PC-9 (cell line): Measurements from ENCODE around the gene SETD7. TPM values are rescaled to one million over a fixed set of nuclear protein-coding genes. Genes with fewer than 3 reads are reported as not detected.

Experiments
- BruUV-seq: library from RNA; stranded (reverse); fragments of 400-500 nt; replicated peaks from 2 replicates; lab custom pipeline; 2021; lab: Mats Ljungman, UMichigan
- CTCF ChIA-PET: fragments of 300-600 bp; sonication (Branson Sonifier 250); formaldehyde crosslinking; loops from one replicate; lab custom pipeline; 2022; ENCODE audit warnings: antibody characterized with exemption; lab: Charles Lee
- POLR2A ChIA-PET: fragments of 300-600 bp; sonication (Branson Sonifier 250); formaldehyde crosslinking; loops from one replicate; lab custom pipeline; 2022; ENCODE audit warnings: antibody characterized with exemption; ENCODE audit not compliant: unreplicated experiment; lab: Charles Lee
- DNase-seq, 2 experiments: peaks; one replicate each; pipeline versions ENCODE4 v3.0.0 to v3.0.0-alpha.2; 2015 to 2022; ENCODE audit warnings: mixed read lengths in 1 of 2
- H2AFZ ChIP-seq: fragments of 200-600 bp; sonication (generic); 2 replicates; pipeline ENCODE4 v1.8.1; 2017; ENCODE audit warnings: antibody characterized with exemption
- H3F3A ChIP-seq: fragments of 200-600 bp; sonication (generic); 2 replicates; pipeline ENCODE4 v1.8.1; 2017; ENCODE audit warnings: antibody characterized with exemption, mild to moderate bottlenecking, low read depth; ENCODE audit not compliant: insufficient read depth
- H3K27ac ChIP-seq: fragments of 200-600 bp; sonication (generic); 2 replicates; pipeline ENCODE4 v1.6.1; 2016; ENCODE audit warnings: mixed run types
- H3K27me3 ChIP-seq: fragments of 200-600 bp; sonication (generic); 2 replicates; pipeline ENCODE4 v1.6.1; 2016; ENCODE audit warnings: low read depth, mixed run types; ENCODE audit not compliant: insufficient read depth
- H3K36me3 ChIP-seq: fragments of 200-600 bp; sonication (generic); 2 replicates; pipeline ENCODE4 v1.6.1; 2016; ENCODE audit warnings: low read depth, mixed run types
- H3K4me1 ChIP-seq: fragments of 200-600 bp; sonication (generic); replicated peaks from 2 replicates; pipeline ENCODE4 v1.6.1; 2016; ENCODE audit warnings: mixed run types; ENCODE audit not compliant: insufficient read depth
- H3K4me2 ChIP-seq: fragments of 200-600 bp; sonication (generic); 2 replicates; pipeline ENCODE4 v1.6.1; 2017; ENCODE audit warnings: mixed run types
- H3K4me3 ChIP-seq: fragments of 200-600 bp; sonication (generic); 2 replicates; pipeline ENCODE4 v1.6.1; 2016; ENCODE audit warnings: mixed run types
- H3K79me2 ChIP-seq: fragments of 200-600 bp; sonication (generic); 2 replicates; pipeline ENCODE4 v1.6.1; 2017; ENCODE audit warnings: low read depth, mixed run types
- H3K9me2 ChIP-seq: fragments of 200-600 bp; sonication (generic); 2 replicates; pipeline ENCODE4 v1.8.1; 2017; ENCODE audit warnings: mild to moderate bottlenecking; ENCODE audit not compliant: insufficient read depth
- H3K9me3 ChIP-seq: fragments of 200-600 bp; sonication (generic); 2 replicates; pipeline ENCODE4 v1.8.1; 2016; ENCODE audit warnings: low read depth; ENCODE audit not compliant: insufficient read depth
- H4K20me1 ChIP-seq: fragments of 200-600 bp; sonication (generic); 2 replicates; pipeline ENCODE4 v1.8.1; 2017; ENCODE audit not compliant: insufficient read depth
- EZH2 ChIP-seq: fragments of 200-600 bp; sonication (generic); IDR thresholded peaks from 2 replicates; pipeline ENCODE4 v1.8.0; 2017; ENCODE audit warnings: antibody characterized with exemption, low read depth
- intact Hi-C: fragments of 100-400 bp; cut with micrococcal nuclease; formaldehyde crosslinking; loops from one replicate; pipeline ENCODE4 v1.10.0; 2022; ENCODE audit not compliant: unreplicated experiment
- total RNA-seq: library from RNA; stranded (reverse); gene quantifications from 2 replicates; pipeline ENCODE4 v1.2.3, GENCODE V29; 2021
- TF ChIP-seq, protein P1 (sequence below): fragments of 200-600 bp; sonication (generic); conservative IDR thresholded peaks from 2 replicates; pipeline ENCODE4 v1.6.1; 2017; ENCODE audit warnings: mixed run types, antibody characterized with exemption, mild to moderate bottlenecking, moderate library complexity

The SETD7 gene
- total RNA-seq, 1 experiment from 2014 or later = 36.5 TPM

DNA sequence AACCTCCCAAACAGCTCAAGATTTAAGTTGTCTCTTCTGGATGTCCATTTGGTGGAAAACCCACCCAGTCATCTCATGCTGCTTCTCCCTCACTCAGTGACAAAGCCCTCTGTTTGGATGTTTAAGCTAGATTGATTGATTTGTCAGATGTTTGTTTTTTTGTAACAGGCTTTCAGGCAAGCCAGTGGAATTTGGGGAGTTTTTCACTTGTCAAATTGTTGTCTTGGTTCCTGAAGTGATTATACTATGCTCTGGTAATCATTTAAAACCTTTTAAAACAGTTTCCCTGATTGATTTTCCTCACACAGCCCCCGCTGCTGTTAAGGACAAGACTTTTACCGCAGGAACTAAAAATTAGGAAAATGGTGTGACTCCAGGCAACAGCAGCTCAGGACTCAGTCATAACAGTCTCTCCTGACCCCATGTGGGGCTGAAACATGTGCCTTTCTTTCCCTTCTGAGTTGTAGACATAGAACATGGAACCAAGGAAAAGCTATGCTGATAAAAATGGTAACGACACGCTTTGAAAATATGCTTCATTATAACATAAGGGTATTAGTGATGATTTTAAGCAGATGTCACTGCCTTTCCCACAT, 40.8 kb upstream of the SETD7 start:
- H3K9me3 ChIP-seq = no peaks in the 10 kb centered on the region; the same call in 1 of the 2 replicates
- no peak overlapping the region for H3K4me3 ChIP-seq
- peaks cover 33% of the 10 kb centered on the region for H3F3A ChIP-seq
- POLR2A ChIA-PET = no interaction called here
- no peaks in the 10 kb centered on the region for H3K79me2 ChIP-seq
- H3K27ac ChIP-seq = peak overlapping the region; percentile 68
- H3K4me1 ChIP-seq = peaks cover 44% of the 10 kb centered on the region
- intact Hi-C loops = loop anchor here (2.0 kb wide), 1 partner anchor 40 kb away; the partner anchor contains the start of gene SETD7
- no peaks in the 10 kb centered on the region for H3K36me3 ChIP-seq
- no peak overlapping the region for H2AFZ ChIP-seq
- no peaks in the 10 kb centered on the region for H3K9me2 ChIP-seq
- TSS peak; percentile 34 for BruUV-seq
- no peaks in the 10 kb centered on the region for H3K27me3 ChIP-seq
- TF ChIP-seq, protein P1, sequence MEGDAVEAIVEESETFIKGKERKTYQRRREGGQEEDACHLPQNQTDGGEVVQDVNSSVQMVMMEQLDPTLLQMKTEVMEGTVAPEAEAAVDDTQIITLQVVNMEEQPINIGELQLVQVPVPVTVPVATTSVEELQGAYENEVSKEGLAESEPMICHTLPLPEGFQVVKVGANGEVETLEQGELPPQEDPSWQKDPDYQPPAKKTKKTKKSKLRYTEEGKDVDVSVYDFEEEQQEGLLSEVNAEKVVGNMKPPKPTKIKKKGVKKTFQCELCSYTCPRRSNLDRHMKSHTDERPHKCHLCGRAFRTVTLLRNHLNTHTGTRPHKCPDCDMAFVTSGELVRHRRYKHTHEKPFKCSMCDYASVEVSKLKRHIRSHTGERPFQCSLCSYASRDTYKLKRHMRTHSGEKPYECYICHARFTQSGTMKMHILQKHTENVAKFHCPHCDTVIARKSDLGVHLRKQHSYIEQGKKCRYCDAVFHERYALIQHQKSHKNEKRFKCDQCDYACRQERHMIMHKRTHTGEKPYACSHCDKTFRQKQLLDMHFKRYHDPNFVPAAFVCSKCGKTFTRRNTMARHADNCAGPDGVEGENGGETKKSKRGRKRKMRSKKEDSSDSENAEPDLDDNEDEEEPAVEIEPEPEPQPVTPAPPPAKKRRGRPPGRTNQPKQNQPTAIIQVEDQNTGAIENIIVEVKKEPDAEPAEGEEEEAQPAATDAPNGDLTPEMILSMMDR = no peak
- TF ChIP-seq EZH2 = no peak
- peak in 1 of 2 experiments; percentile 61 for DNase-seq
- CTCF ChIA-PET = no interaction called here
- H3K4me2 ChIP-seq = peak overlapping the region; percentile 71
- H4K20me1 ChIP-seq = no peaks in the 10 kb centered on the region

DNA sequence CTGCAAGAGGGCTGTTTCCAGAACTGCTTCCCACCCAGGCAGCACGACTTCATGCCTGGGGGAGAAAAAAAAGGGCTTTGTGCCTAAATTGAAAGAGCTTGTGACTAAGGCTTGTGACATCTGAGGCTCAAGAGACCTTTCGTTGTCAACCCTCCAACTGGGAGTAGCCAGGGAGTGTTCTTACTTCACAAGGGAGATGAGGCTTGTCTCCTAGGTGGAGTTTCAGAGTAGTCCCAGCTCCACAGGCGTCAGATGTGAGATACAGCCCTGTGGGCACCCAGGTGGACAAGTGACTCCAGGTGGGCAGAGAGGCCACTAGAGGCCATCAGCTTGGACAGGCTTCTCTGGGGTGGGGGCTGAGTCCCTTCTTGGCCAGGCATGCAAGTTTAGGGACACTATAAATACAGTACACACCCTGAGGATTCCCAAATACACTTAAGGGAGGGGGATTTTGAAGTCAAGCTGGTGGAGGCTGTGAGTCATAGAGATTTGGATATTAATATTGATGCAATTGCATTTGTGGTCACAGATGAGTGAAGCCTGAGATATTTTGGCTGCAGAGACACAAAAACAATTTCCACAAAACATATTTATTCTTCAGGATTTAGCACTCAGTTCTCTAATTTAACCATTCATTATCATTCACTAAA, 40.1 kb upstream of the SETD7 start:
- Histone ChIP-seq H3F3A (peaks cover 33% of the 10 kb centered on the region), H3K27me3 (no peaks in the 10 kb centered on the region), H3K36me3 (no peaks in the 10 kb centered on the region), H3K79me2 (no peaks in the 10 kb centered on the region), H3K4me2 (peak overlapping the region; percentile 71), H3K4me1 (peaks cover 44% of the 10 kb centered on the region), H3K9me3 (no peaks in the 10 kb centered on the region; the same call in 1 of the 2 replicates), H3K27ac (peak overlapping the region; percentile 68), H2AFZ (peak overlapping the region; percentile 50; the same call in 1 of the 2 replicates), H4K20me1 (no peaks in the 10 kb centered on the region), H3K4me3 (no peak overlapping the region; the same call in 1 of the 2 replicates), H3K9me2 (no peaks in the 10 kb centered on the region)
- no peak for TF ChIP-seq EZH2
- TF ChIP-seq, protein P1 = no peak
- ChIA-PET CTCF (no interaction called here), POLR2A (interaction anchor here (0.6 kb wide), 1 partner anchor 261 kb away, joined by 3 read pairs; no protein-coding TSS in a partner anchor)
- BruUV-seq = no TSS peak
- intact Hi-C loops = loop anchor here (2.0 kb wide), 1 partner anchor 39 kb away; the partner anchor contains the start of gene SETD7
- DNase-seq = peak; percentile 55 to 87

DNA sequence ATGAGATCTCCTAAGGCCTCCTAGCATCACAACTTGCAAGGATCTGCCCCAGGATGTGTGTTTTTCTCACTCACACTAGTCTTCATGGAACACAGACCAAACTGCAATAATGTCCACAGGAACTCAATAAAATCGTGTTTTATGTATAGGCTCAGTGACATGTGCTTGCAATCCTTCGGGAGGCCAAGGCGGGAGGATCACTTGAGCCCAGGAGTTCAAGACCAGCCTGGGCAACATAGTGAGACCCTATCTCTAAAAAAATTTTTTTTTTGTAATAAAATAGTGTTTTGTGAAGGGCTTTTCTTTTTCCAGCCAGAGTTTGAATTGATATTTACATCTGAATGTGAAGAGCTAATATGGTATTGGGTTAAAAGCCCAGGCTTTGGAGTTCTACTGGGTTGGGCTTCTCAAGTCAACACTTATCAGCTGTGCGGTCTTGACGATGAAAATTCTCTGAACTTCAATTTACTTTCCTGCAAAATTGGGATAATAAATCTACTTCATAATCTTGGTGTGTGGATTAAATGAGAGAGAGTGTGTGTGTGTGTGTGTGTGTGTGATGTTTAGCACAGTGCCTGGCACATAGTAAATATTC, 38.7 kb upstream of the SETD7 start:
- CTCF ChIA-PET = no interaction called here

More for the DNA sequence above, 38.7 kb upstream of the SETD7 start:
- POLR2A ChIA-PET = no interaction called here
- H3K36me3 ChIP-seq = no peaks in the 10 kb centered on the region
- H2AFZ ChIP-seq = no peak overlapping the region
- no peaks in the 10 kb centered on the region for H3K9me2 ChIP-seq
- H3K27me3 ChIP-seq = no peaks in the 10 kb centered on the region
- no TSS peak for BruUV-seq
- H3K27ac ChIP-seq = no peak overlapping the region
- no peak overlapping the region for H3K4me2 ChIP-seq
- TF ChIP-seq, protein P1 = no peak
- TF ChIP-seq EZH2 = no peak
- H3K79me2 ChIP-seq = no peaks in the 10 kb centered on the region
- no peaks in the 10 kb centered on the region for H4K20me1 ChIP-seq
- no peak overlapping the region for H3K4me3 ChIP-seq
- peaks cover 31% of the 10 kb centered on the region for H3F3A ChIP-seq
- no peak for DNase-seq
- H3K9me3 ChIP-seq = no peaks in the 10 kb centered on the region; the same call in 1 of the 2 replicates
- H3K4me1 ChIP-seq = peaks cover 35% of the 10 kb centered on the region
- intact Hi-C loops = no loop called here
